ENCODE results near the gene CFAP99. TPM values are rescaled to one million over a fixed set of nuclear protein-coding genes. Genes with fewer than 3 reads are reported as not detected.

The CFAP99 gene
- total and polyA plus RNA-seq, 9 of the 15 experiments (the other 6 are each of a cell fraction or from before 2014, with no cell fraction given): 0.07 to 0.18 (median 0.09) TPM; not detected in 6

- TF ChIP-seq ZNF277 (CRISPR knock-in tag; IDR thresholded peaks at IDR 0.05; ENCODE audit: borderline replicate concordance) (no peak), SAFB (IDR thresholded peaks at IDR 0.05; ENCODE audit: borderline replicate concordance, low read depth, low read length) (0 out of 2 replicates have a peak, but pooled peaks have one; percentile 13), ZNF511 (CRISPR knock-in tag; IDR thresholded peaks at IDR 0.05) (peak; percentile 82; the same call in 1 of the 2 replicates), CCNT2 (IDR thresholded peaks at IDR 0.05; ENCODE audit: borderline replicate concordance, extremely low read depth, insufficient read length, low read depth, low read length) (peak; percentile 35), TFAM (CRISPR knock-in tag; conservative IDR thresholded peaks at IDR 0.05) (no peak), HLTF (IDR thresholded peaks at IDR 0.05) (no peak), PREB (CRISPR knock-in tag; IDR thresholded peaks at IDR 0.05) (no peak), CAMTA2 (CRISPR knock-in tag; conservative IDR thresholded peaks at IDR 0.05) (no peak), MAX (CRISPR knock-in tag; IDR thresholded peaks at IDR 0.05) (peak; percentile 89), ATF1 (CRISPR knock-in tag; IDR thresholded peaks at IDR 0.05) (no peak), ATF1 (tag; IDR thresholded peaks at IDR 0.05) (no peak), SRSF7 (optimal IDR thresholded peaks at IDR 0.05; ENCODE audit: low read depth, low read length) (no peak), SMAD4 (CRISPR knock-in tag; conservative IDR thresholded peaks at IDR 0.05) (0 out of 2 replicates have a peak, but pooled peaks have one; percentile 33), MYNN (IDR thresholded peaks at IDR 0.05) (no peak), MYNN (CRISPR knock-in tag; IDR thresholded peaks at IDR 0.05) (no peak), ZC3H8 (IDR thresholded peaks at IDR 0.05) (no peak), ZNF57 (CRISPR knock-in tag; IDR thresholded peaks at IDR 0.05) (no peak), MED1 (CRISPR knock-in tag; IDR thresholded peaks at IDR 0.05; ENCODE audit: borderline replicate concordance) (no peak), CBFA2T2 (conservative IDR thresholded peaks at IDR 0.05) (no peak), SIN3A (IDR thresholded peaks at IDR 0.05; ENCODE audit: borderline replicate concordance in 2 of 2, control insufficient read depth in 1 of 2, low read depth in 2 of 2, low read length in 2 of 2) (peak in 1 of 2 experiments; percentile 30; a peak in 1 of 4 replicates), CREB1 (IDR thresholded peaks at IDR 0.05) (0 out of 2 replicates have a peak, but pooled peaks have one; percentile 14), CREB1 (CRISPR knock-in tag; IDR thresholded peaks at IDR 0.05) (no peak; the same call in 1 of the 2 replicates), BRF1 (IDR thresholded peaks at IDR 0.05; ENCODE audit: borderline replicate concordance, extremely low read depth, insufficient read length) (no peak), ZFP1 (CRISPR knock-in tag; IDR thresholded peaks at IDR 0.05) (no peak), SRSF1 (IDR thresholded peaks at IDR 0.05; ENCODE audit: low read depth, low read length) (no peak), RB1 (IDR thresholded peaks at IDR 0.05; ENCODE audit: low read depth) (peak; percentile 58; the same call in 1 of the 2 replicates), TEAD4 (IDR thresholded peaks at IDR 0.05; ENCODE audit: low read length) (no peak), TEAD4 (CRISPR knock-in tag; IDR thresholded peaks at IDR 0.05; ENCODE audit: borderline replicate concordance) (peak; percentile 74; the same call in 1 of the 2 replicates)
Observed at GRCh38 chr4:2462218-2462991, 43.6 kb downstream of the CFAP99 start (continued).

All from K562 (cell line).